Kidney (tissue), 14 donors: ENCODE results near the gene FSTL3. TPM values are rescaled to one million over a fixed set of nuclear protein-coding genes. Genes with fewer than 3 reads are reported as not detected.

ENCODE experiments used
- DNase-seq, 5 donors: peaks; one replicate each; pipeline ENCODE4 v3.0.0-alpha.2; 2013 to 2020
- FAIRE-seq: peaks from 2 replicates; lab custom pipeline; 2012; peaks lifted over from hg19 to GRCh38; lab: Jason Lieb, UNC
- H3K27ac ChIP-seq, 2 donors: one replicate each; pipeline ENCODE4 v1.7.0; 2013; ENCODE audit warnings: low read depth in 2 of 2, low read length in 2 of 2, inconsistent platforms in 1 of 2
- H3K27me3 ChIP-seq: one replicate; pipeline ENCODE4 v1.7.1; 2013; ENCODE audit warnings: low read length, inconsistent platforms; ENCODE audit not compliant: control insufficient read depth, insufficient read depth
- H3K36me3 ChIP-seq, 3 donors: one replicate each; pipeline versions ENCODE4 v1.7.0 to v1.7.1; 2013; ENCODE audit warnings: low read length in 3 of 3, control low read depth in 1 of 3, inconsistent platforms in 1 of 3; ENCODE audit not compliant: insufficient read depth in 3 of 3, control insufficient read depth in 2 of 3
- H3K4me1 ChIP-seq, 3 donors: one replicate each; pipeline versions ENCODE4 v1.7.0 to v1.7.1; 2013; ENCODE audit warnings: low read length in 3 of 3, inconsistent platforms in 1 of 3, low read depth in 1 of 3; ENCODE audit not compliant: control insufficient read depth in 2 of 3, insufficient read depth in 2 of 3
- H3K4me3 ChIP-seq, 3 donors: one replicate each; pipeline versions ENCODE4 v1.7.0 to v1.8.1; 2013; ENCODE audit warnings: low read length in 3 of 3, control low read depth in 1 of 3, inconsistent platforms in 1 of 3
- H3K9ac ChIP-seq, 3 donors: one replicate each; pipeline versions ENCODE4 v1.7.0 to v1.7.1; 2013; ENCODE audit warnings: low read length in 3 of 3, control low read depth in 1 of 3, inconsistent platforms in 1 of 3
- H3K9me3 ChIP-seq, 3 donors: one replicate each; pipeline versions ENCODE4 v1.7.0 to v1.7.1; 2013; ENCODE audit warnings: low read length in 3 of 3, control low read depth in 1 of 3, inconsistent platforms in 1 of 3; ENCODE audit not compliant: control insufficient read depth in 2 of 3, insufficient read depth in 1 of 3
- CTCF ChIP-seq: IDR thresholded peaks from 3 replicates; pipeline ENCODE4 v1.5.1; 2012; ENCODE audit warnings: mild to moderate bottlenecking, moderate library complexity, borderline replicate concordance; ENCODE audit not compliant: insufficient read depth; ENCODE audit errors: extremely low read depth
- intact Hi-C: fragments of 100-400 bp; cut with DNase I; formaldehyde crosslinking; loops from one replicate; pipeline ENCODE4 v1.11.1; 2022
- polyA plus RNA-seq: library from polyadenylated mRNA; stranded (reverse); fragments of 350-450 nt; fragmentation: Illumina TruSeq; extraction: RNeasy Lipid Tissue Mini Kit (QIAGEN cat#74804); gene quantifications from one replicate; pipeline ENCODE4 v1.2.3, GENCODE V29; 2014; ENCODE audit warnings: low read depth, low replicate concordance; ENCODE audit not compliant: insufficient read depth
- total RNA-seq: library from RNA; stranded (reverse); fragmentation: NEBNext Ultra II Directional; extraction: Animal tissue kit (Norgen Biotek cat#: 25700); gene quantifications from one replicate; pipeline ENCODE4 v1.2.1, GENCODE V29; 2021
- donor health status: control.
- donor health status: control.
- donor health status: control.
- donor health status: control.
- donor health status: control.
- donor health status: DM: yes; HTN: yes; CAD: no.
- donor health status: Normal renal cell carcinoma (clear cell type).

FSTL3 gene
- total and polyA plus RNA-seq, 2 donors from 2014 or later = 23.9 to 63.0 TPM

- H3K9ac ChIP-seq = no peak overlapping the region
- no peaks in the 10 kb centered on the region for H3K27me3 ChIP-seq
- FAIRE-seq (no peak), DNase-seq (no peak)
- no peaks in the 10 kb centered on the region for H3K9me3 ChIP-seq
- TF ChIP-seq CTCF = no peak
- H3K4me3 ChIP-seq = no peak overlapping the region
- intact Hi-C loops = no loop called here
- no peak overlapping the region for H3K27ac ChIP-seq
- H3K36me3 ChIP-seq = no peaks in the 10 kb centered on the region
- H3K4me1 ChIP-seq = peaks cover 0 to 4% (median 0%) of the 10 kb centered on the region in 3 donors
Observed at GRCh38 chr19:703329-703650, 27.1 kb downstream of the FSTL3 start.

- no peak overlapping the region for H3K4me3 ChIP-seq
- FAIRE-seq = no peak
- intact Hi-C loops = no loop called here
Observed at GRCh38 chr19:703651-704446, 27.7 kb downstream of the FSTL3 start.

GRCh38 chr19:704447-704741 is 28.2 kb downstream of the FSTL3 start:
- H3K4me1 ChIP-seq = peaks cover 0 to 4% (median 0%) of the 10 kb centered on the region in 3 donors
- no peaks in the 10 kb centered on the region for H3K9me3 ChIP-seq
- DNase-seq (no peak), FAIRE-seq (no peak)
- H3K27me3 ChIP-seq = no peaks in the 10 kb centered on the region
- no peaks in the 10 kb centered on the region for H3K36me3 ChIP-seq
- no peak overlapping the region for H3K4me3 ChIP-seq
- no peak overlapping the region for H3K9ac ChIP-seq
- no peak overlapping the region for H3K27ac ChIP-seq
- intact Hi-C loops = no loop called here
- TF ChIP-seq CTCF = no peak

More at GRCh38 chr19:703651-704446, 27.7 kb downstream of the FSTL3 start:
- H3K27me3 ChIP-seq = no peaks in the 10 kb centered on the region
- no peak overlapping the region for H3K27ac ChIP-seq
- H3K36me3 ChIP-seq = no peaks in the 10 kb centered on the region
- peak in 4 of 5 donors; percentile 80 to 95 (median 87) for DNase-seq
- H3K9ac ChIP-seq = no peak overlapping the region
- no peaks in the 10 kb centered on the region for H3K9me3 ChIP-seq
- peaks cover 0 to 4% (median 0%) of the 10 kb centered on the region in 3 donors for H3K4me1 ChIP-seq
- TF ChIP-seq CTCF = no peak
